ENCODE measurements around the gene SUCLG2.

DNA sequence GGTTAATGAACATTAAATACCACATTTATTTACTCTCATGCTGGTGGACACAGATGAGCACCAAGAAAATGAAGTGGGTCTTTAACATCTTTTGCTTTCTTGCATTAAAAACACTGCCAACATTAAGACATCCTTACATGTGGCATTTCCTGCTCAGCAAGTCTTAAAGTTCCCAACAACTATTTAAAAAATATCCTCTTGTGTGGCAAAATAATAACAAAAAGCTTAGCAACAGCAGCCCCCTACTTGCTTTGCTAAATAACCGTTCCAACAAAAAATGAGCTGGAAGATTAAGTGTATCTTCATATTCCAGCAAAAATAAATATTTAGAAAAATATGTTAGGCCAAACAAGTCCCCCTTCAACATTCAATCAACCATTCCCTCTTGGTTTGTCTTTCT, 93.1 kb downstream of the SUCLG2 start:
- TF ChIP-seq POLR2AphosphoS5 (IDR thresholded peaks at IDR 0.05; ENCODE audit: low read depth, low read length) (no peak), TAF1 (IDR thresholded peaks at IDR 0.05; ENCODE audit: borderline replicate concordance, low read depth, low read length) (no peak), POLR2A (IDR thresholded peaks at IDR 0.05; ENCODE audit: low read depth, low read length) (no peak)

All from GM12892 (cell line).